ENCODE results near the gene APBA1. TPM values are rescaled to one million over a fixed set of nuclear protein-coding genes. Genes with fewer than 3 reads are reported as not detected.

The APBA1 gene
- total RNA-seq, 2 experiments from 2014 or later, result 0.47 to 1.4 TPM

DNA sequence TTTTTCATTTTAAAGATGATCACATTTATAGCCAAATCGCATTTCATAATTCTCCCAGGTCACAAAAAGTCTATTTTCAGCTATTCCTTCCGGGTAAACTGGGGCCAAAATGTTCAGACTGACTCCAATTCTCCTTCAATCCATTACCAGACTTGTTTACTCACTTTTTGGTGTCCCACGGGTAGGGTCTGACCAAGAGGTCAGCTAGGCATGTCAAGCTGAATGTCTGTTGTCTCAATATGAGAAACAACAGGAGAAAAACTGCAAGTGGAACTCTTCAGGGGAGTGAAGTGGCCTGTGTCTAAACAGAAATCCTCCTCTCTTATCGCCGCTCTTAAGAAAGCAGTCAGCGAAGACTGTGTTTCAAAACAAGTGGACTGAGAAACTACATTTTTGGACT, 171.3 kb downstream of the APBA1 start:
- intact Hi-C loops (cut with DNase I, micrococcal nuclease), result no loop called here
- Histone ChIP-seq H3K36me3 (ENCODE audit: insufficient read depth, low read length) (no peaks in the 10 kb centered on the region), H3K27ac (ENCODE audit: low read depth in 1 of 2, low read length in 2 of 2) (no peak overlapping the region), H3K4me1 (ENCODE audit: insufficient read depth, low read length) (peaks cover 6% of the 10 kb centered on the region), H3K27me3 (ENCODE audit: control insufficient read depth in 1 of 2, insufficient read depth in 2 of 2, low read length in 2 of 2) (no peaks in the 10 kb centered on the region), H3K9me3 (ENCODE audit: control insufficient read depth in 1 of 2, insufficient read depth in 1 of 2, low read length in 2 of 2) (no peaks in the 10 kb centered on the region), H3K4me3 (ENCODE audit: low read length) (no peak overlapping the region)
- POLR2A ChIA-PET, result no interaction called here
- H3K4me3 Mint-ChIP-seq, result no peak overlapping the region
- no peaks in the 10 kb centered on the region for H3K9me3 Mint-ChIP-seq
- no peak overlapping the region for H3K27ac Mint-ChIP-seq
- TF ChIP-seq, protein P1, sequence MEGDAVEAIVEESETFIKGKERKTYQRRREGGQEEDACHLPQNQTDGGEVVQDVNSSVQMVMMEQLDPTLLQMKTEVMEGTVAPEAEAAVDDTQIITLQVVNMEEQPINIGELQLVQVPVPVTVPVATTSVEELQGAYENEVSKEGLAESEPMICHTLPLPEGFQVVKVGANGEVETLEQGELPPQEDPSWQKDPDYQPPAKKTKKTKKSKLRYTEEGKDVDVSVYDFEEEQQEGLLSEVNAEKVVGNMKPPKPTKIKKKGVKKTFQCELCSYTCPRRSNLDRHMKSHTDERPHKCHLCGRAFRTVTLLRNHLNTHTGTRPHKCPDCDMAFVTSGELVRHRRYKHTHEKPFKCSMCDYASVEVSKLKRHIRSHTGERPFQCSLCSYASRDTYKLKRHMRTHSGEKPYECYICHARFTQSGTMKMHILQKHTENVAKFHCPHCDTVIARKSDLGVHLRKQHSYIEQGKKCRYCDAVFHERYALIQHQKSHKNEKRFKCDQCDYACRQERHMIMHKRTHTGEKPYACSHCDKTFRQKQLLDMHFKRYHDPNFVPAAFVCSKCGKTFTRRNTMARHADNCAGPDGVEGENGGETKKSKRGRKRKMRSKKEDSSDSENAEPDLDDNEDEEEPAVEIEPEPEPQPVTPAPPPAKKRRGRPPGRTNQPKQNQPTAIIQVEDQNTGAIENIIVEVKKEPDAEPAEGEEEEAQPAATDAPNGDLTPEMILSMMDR (IDR thresholded peaks at IDR 0.05), result no peak
- H3K36me3 Mint-ChIP-seq (ENCODE audit: low read depth), result no peaks in the 10 kb centered on the region
- H3K4me1 Mint-ChIP-seq (ENCODE audit: low read depth), result no peaks in the 10 kb centered on the region
- no peak for ATAC-seq (ENCODE audit: poor library complexity)
- CTCF ChIA-PET, result no interaction called here
- H3K27me3 Mint-ChIP-seq, result no peaks in the 10 kb centered on the region
- no peak for DNase-seq

GRCh38 chr9:69499959-69500358, 172.2 kb downstream of the APBA1 start:
- ATAC-seq (ENCODE audit: poor library complexity), result no peak
- no peak for DNase-seq
- H3K36me3 Mint-ChIP-seq (ENCODE audit: low read depth), result no peaks in the 10 kb centered on the region
- H3K4me3 Mint-ChIP-seq, result no peak overlapping the region
- ChIA-PET POLR2A (no interaction called here), CTCF (no interaction called here)
- H3K4me1 ChIP-seq (ENCODE audit: insufficient read depth, low read length), result peaks cover 6% of the 10 kb centered on the region
- no peaks in the 10 kb centered on the region for H3K9me3 ChIP-seq (ENCODE audit: control insufficient read depth in 1 of 2, insufficient read depth in 1 of 2, low read length in 2 of 2)
- TF ChIP-seq, protein P1 (IDR thresholded peaks at IDR 0.05), result no peak
- H3K4me1 Mint-ChIP-seq (ENCODE audit: low read depth), result no peaks in the 10 kb centered on the region
- H3K27ac ChIP-seq (ENCODE audit: low read depth in 1 of 2, low read length in 2 of 2), result no peak overlapping the region
- intact Hi-C loops (cut with DNase I, micrococcal nuclease), result no loop called here
- H3K27ac Mint-ChIP-seq, result no peak overlapping the region
- no peaks in the 10 kb centered on the region for H3K27me3 ChIP-seq (ENCODE audit: control insufficient read depth in 1 of 2, insufficient read depth in 2 of 2, low read length in 2 of 2)
- no peaks in the 10 kb centered on the region for H3K36me3 ChIP-seq (ENCODE audit: insufficient read depth, low read length)
- no peaks in the 10 kb centered on the region for H3K9me3 Mint-ChIP-seq
- H3K27me3 Mint-ChIP-seq, result no peaks in the 10 kb centered on the region
- no peak overlapping the region for H3K4me3 ChIP-seq (ENCODE audit: low read length)

DNA sequence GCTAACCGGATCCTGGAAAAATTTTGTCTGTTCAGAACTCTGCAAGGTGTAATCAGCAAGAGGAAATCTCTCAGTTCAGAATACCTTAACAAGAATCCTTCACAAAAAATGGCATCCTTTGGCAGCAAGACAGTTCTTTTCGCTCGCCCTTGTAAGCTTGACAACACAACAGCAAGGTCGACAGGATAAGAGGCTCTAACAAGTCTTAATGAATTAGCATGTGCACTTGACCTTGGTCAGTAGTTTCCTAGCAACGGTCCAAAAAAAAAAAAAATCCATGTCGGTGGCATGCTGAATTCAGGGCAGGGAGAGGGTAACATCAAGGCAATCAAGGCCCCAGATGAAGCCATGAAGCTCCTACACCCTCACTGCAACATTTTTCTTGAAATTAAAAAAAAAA, 172.8 kb downstream of the APBA1 start:
- Mint-ChIP-seq H3K4me1 (ENCODE audit: low read depth) (no peaks in the 10 kb centered on the region), H3K4me3 (no peak overlapping the region), H3K9me3 (no peaks in the 10 kb centered on the region), H3K27ac (no peak overlapping the region), H3K36me3 (ENCODE audit: low read depth) (no peaks in the 10 kb centered on the region), H3K27me3 (no peaks in the 10 kb centered on the region)
- Histone ChIP-seq H3K4me3 (ENCODE audit: low read length) (no peak overlapping the region), H3K27me3 (ENCODE audit: control insufficient read depth in 1 of 2, insufficient read depth in 2 of 2, low read length in 2 of 2) (no peaks in the 10 kb centered on the region), H3K4me1 (ENCODE audit: insufficient read depth, low read length) (peaks cover 6% of the 10 kb centered on the region), H3K36me3 (ENCODE audit: insufficient read depth, low read length) (no peaks in the 10 kb centered on the region), H3K9me3 (ENCODE audit: control insufficient read depth in 1 of 2, insufficient read depth in 1 of 2, low read length in 2 of 2) (no peaks in the 10 kb centered on the region), H3K27ac (ENCODE audit: low read depth in 1 of 2, low read length in 2 of 2) (no peak overlapping the region)
- TF ChIP-seq, protein P1 (IDR thresholded peaks at IDR 0.05), result no peak
- DNase-seq, result no peak
- ChIA-PET POLR2A (no interaction called here), CTCF (no interaction called here)
- ATAC-seq (ENCODE audit: poor library complexity), result no peak
- intact Hi-C loops (cut with DNase I, micrococcal nuclease), result no loop called here

Measured in CD4-positive, alpha-beta T cell (primary cell).